Measurements from ENCODE around the gene TNFRSF14. TPM values are rescaled to one million over a fixed set of nuclear protein-coding genes. Genes with fewer than 3 reads are reported as not detected.

Gene TNFRSF14
- total RNA-seq = 20.9 and 21.3 TPM in 2 replicates

GRCh38 chr1:2556277-2556677 is at the start of gene TNFRSF14:
Gene TNFRSF14, plus strand, starts transcription at chr1:2556371. Its CDS starts 294 bp downstream, at chr1:2556665.

GRCh38 chr1:2525920-2526823 is 30.0 kb upstream of the TNFRSF14 start, which contains the start of gene PANK4:
Gene PANK4, minus strand, starts transcription at chr1:2526596. Its CDS starts 9 bp downstream, at chr1:2526587.

DNA sequence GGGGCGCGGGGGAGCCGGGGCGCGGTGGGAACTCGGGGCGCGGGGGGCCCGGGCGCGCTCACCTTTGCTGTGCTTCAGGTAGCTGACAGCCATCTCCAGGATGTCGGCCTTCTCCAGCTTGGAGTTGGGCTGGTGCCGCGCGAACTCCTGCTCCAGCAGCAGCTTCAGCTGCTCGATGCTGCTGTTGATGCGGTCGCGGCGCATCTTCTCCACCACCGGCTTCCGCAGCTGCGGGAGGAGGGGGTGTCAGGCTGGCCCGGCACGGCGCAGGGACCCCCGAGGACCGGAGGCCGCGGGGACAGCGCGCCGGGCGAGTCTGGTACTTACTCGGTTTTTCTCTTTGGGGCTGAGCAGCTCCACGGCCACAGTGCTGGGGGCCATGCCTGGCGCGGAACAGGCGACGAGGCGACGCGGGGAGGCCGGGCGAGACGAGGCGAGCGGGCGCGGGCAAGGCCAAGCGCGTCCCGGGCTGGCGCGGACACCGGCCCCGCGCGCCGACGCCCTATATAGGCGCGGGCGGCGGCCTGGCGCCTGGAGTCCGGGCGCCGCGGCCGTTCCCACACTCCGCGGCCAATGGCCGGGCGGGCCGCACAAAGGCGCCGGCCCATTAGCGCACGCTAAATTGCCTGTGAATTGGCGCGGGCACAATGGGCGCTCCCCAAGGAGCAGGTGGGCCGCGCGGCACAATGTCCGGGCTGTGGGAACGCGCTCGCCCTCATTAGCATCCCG is 26.2 kb upstream of the TNFRSF14 start, which contains the start of gene HES5:
Gene HES5 (minus strand): TSS at position 480 of the 729 bp plus-strand sequence. CDS start 99 bp downstream, at position 381.

DNA sequence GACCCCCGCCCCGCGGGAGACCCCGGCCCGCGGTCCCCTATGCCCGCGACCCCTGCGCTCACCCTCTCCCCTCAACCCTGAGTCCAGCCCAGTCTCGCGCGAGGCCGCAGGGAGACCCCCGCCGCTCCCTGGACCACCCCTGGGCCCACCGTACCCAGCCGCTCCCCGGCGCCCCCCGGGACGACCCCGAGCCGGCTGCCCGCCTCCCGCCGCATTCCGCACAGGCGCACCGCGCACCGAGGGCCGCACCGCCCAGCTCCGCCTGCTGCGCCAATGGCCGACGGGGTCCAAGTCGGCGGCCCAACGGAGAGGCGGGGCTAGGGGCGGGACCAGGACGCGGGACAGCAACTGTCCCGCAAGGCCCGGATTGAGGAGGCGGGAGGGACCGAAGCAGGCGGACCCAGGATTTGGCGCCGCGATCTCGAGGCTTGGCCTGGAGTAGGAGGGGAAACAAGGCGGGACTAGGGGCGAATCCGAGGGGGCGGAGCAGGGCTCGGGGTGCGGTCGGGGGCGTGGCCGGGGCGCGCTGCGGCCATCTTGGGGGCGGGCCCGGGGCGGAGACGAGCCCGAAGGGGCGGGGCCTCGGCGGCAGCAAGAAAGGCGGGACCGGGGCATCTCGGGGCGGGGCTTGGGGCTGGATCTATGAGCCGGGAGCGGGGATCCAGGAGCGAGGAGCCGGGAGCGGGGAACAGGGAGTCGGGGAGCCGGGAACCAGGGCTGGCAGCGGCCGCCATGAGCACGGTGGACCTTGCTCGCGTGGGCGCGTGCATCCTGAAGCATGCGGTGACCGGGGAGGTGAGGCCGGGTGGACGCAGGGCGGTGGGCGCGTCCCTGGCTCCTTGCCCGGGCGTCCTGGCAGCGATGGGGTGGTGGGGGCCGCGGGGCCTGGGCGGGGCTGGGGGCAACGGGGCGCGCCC is 30.2 kb downstream of the TNFRSF14 start, which contains the start of gene PRXL2B:
Gene PRXL2B (plus strand): TSS at position 624 of the 917 bp plus-strand sequence. CDS start 109 bp downstream, at position 733.

Other genes with a start within 250 kb of the TNFRSF14 start
- gene MORN1, start 164.8 kb upstream of the TNFRSF14 start, total RNA-seq = 5.1 and 7.1 TPM in 2 replicates
- 120 and 144 TPM in 2 replicates for gene RER1, start 164.5 kb upstream of the TNFRSF14 start, total RNA-seq
- gene PEX10, start 143.8 kb upstream of the TNFRSF14 start, total RNA-seq = 19.8 and 26.8 TPM in 2 replicates
- under 0.01 and 0.07 TPM in 2 replicates for gene PLCH2, start 80.1 kb upstream of the TNFRSF14 start, total RNA-seq
- 25.8 and 27.1 TPM in 2 replicates for gene PANK4, start 29.8 kb upstream of the TNFRSF14 start, total RNA-seq
- gene HES5, start 26.1 kb upstream of the TNFRSF14 start, total RNA-seq = not detected in 2 replicates
- 32.0 and 41.6 TPM in 2 replicates for gene PRXL2B, start 30.4 kb downstream of the TNFRSF14 start, total RNA-seq
- 1.1 and 3.5 TPM in 2 replicates for gene MMEL1, start 76.6 kb downstream of the TNFRSF14 start, total RNA-seq
- 0.13 and 0.14 TPM in 2 replicates for gene TTC34, start 245.3 kb downstream of the TNFRSF14 start, total RNA-seq

All from thoracic aorta endothelial cell (primary cell).